HEK293 (cell line): ENCODE results near the gene DMPK.

Experiments used
- CTCF ChIA-PET: fragments of 350-600 bp; formaldehyde crosslinking; extraction: SDS; loops from one replicate; lab custom pipeline; 2021; ENCODE audit warnings: antibody characterized with exemption; lab: Yijun Ruan, JAX
- POLR2A ChIA-PET: fragments of 300-600 bp; formaldehyde crosslinking; extraction: SDS; loops from one replicate; lab custom pipeline; 2020; ENCODE audit warnings: antibody characterized with exemption, inconsistent platforms; lab: Yijun Ruan, JAX
- H3K27ac ChIP-seq: fragments of 200-500 bp; sonication (Bioruptor generic); 2 replicates; pipeline ENCODE4 v1.5.1; 2014; ENCODE audit warnings: low read depth, low read length, control low read depth, inconsistent platforms; ENCODE audit errors: extremely low read depth
- H3K36me3 ChIP-seq, 2 experiments: fragments of 200-500 bp in 1 of 2; sonication (Bioruptor generic) in 1 of 2; 1 replicate in 1 of 2; 2 replicates in 1 of 2; pipeline ENCODE4 v1.5.1; 2014 to 2017; ENCODE audit warnings: inconsistent platforms in 2 of 2, low read length in 2 of 2; ENCODE audit not compliant: control insufficient read depth in 2 of 2, insufficient read depth in 1 of 2
- H3K4me1 ChIP-seq: fragments of 200-500 bp; sonication (Bioruptor generic); 2 replicates; pipeline ENCODE4 v1.5.1; 2014; ENCODE audit warnings: mild to moderate bottlenecking, low read length, inconsistent platforms; ENCODE audit not compliant: control insufficient read depth, insufficient read depth
- H3K4me3 ChIP-seq: 2 replicates; pipeline ENCODE4 v1.5.1; 2011; ENCODE audit warnings: low read depth, mild to moderate bottlenecking, control low read depth, low read length, moderate library complexity
- H3K9me3 ChIP-seq: fragments of 200-500 bp; sonication (Bioruptor generic); 2 replicates; pipeline ENCODE4 v1.5.1; 2014; ENCODE audit warnings: low read depth, low read length, inconsistent platforms; ENCODE audit not compliant: control insufficient read depth, insufficient read depth
- AEBP2 ChIP-seq: fragments of 450-650 bp; formaldehyde crosslinking; IDR thresholded peaks from 2 replicates; pipeline ENCODE4 v1.5.1; 2016; ENCODE audit warnings: missing biosample characterization, missing genetic modification characterization, borderline replicate concordance
- KLF16 ChIP-seq: fragments of 450-650 bp; formaldehyde crosslinking; IDR thresholded peaks from 2 replicates; pipeline ENCODE4 v1.5.1; 2017; ENCODE audit warnings: missing biosample characterization, missing genetic modification characterization
- MEIS1 ChIP-seq: sonication (generic); formaldehyde crosslinking; IDR thresholded peaks from 2 replicates; pipeline ENCODE4 v1.8.1; 2022; ENCODE audit warnings: missing genetic modification reagents, mild to moderate bottlenecking, borderline replicate concordance
- TCF7L2 ChIP-seq: IDR thresholded peaks from 2 replicates; pipeline ENCODE4 v1.6.1; 2011; ENCODE audit warnings: low read depth, mild to moderate bottlenecking, inconsistent platforms, low read length, moderate library complexity, borderline replicate concordance
- WT1 ChIP-seq: fragments of 450-650 bp; formaldehyde crosslinking; IDR thresholded peaks from 2 replicates; pipeline ENCODE4 v1.5.1; 2016; ENCODE audit warnings: missing biosample characterization, missing genetic modification characterization
- ZFHX2 ChIP-seq: fragments of 450-650 bp; formaldehyde crosslinking; conservative IDR thresholded peaks from 2 replicates; pipeline ENCODE4 v1.5.1; 2016; ENCODE audit warnings: missing biosample characterization, missing genetic modification characterization
- ZIC2 ChIP-seq: fragments of 450-650 bp; formaldehyde crosslinking; IDR thresholded peaks from 2 replicates; pipeline ENCODE4 v1.5.1; 2016; ENCODE audit warnings: missing biosample characterization, missing genetic modification characterization
- ZNF114 ChIP-seq: fragments of 450-650 bp; formaldehyde crosslinking; IDR thresholded peaks from 2 replicates; pipeline ENCODE4 v1.5.0; 2017; ENCODE audit warnings: missing biosample characterization, missing genetic modification characterization
- ZNF140 ChIP-seq: fragments of 450-650 bp; formaldehyde crosslinking; IDR thresholded peaks from 2 replicates; pipeline ENCODE4 v1.5.1; 2016; ENCODE audit warnings: missing biosample characterization, missing genetic modification characterization
- ZNF146 ChIP-seq: fragments of 450-650 bp; formaldehyde crosslinking; IDR thresholded peaks from 2 replicates; pipeline ENCODE4 v1.5.1; 2016; ENCODE audit warnings: missing biosample characterization, missing genetic modification characterization
- ZNF18 ChIP-seq: fragments of 450-650 bp; formaldehyde crosslinking; IDR thresholded peaks from 2 replicates; pipeline ENCODE4 v1.5.1; 2016; ENCODE audit warnings: missing biosample characterization, missing genetic modification characterization
- ZNF274 ChIP-seq, 2 experiments: fragments of 200-500 bp in 1 of 2; fragments of 450-650 bp in 1 of 2; sonication (Bioruptor generic) in 1 of 2; formaldehyde crosslinking in 1 of 2; IDR thresholded peaks; 2 replicates each; pipeline versions ENCODE4 v1.5.1 to v1.6.1; 2014 to 2016; ENCODE audit warnings: borderline replicate concordance in 1 of 2, inconsistent platforms in 1 of 2, low read length in 1 of 2, missing biosample characterization in 1 of 2, missing genetic modification characterization in 1 of 2
- ZNF280C ChIP-seq: fragments of 450-650 bp; formaldehyde crosslinking; IDR thresholded peaks from 2 replicates; pipeline ENCODE4 v1.5.1; 2016; ENCODE audit warnings: missing biosample characterization, missing genetic modification characterization
- ZNF292 ChIP-seq: fragments of 450-650 bp; formaldehyde crosslinking; IDR thresholded peaks from 2 replicates; pipeline ENCODE4 v1.5.1; 2016; ENCODE audit warnings: low read depth, missing biosample characterization, missing genetic modification characterization, borderline replicate concordance
- ZNF391 ChIP-seq: fragments of 450-650 bp; formaldehyde crosslinking; IDR thresholded peaks from 2 replicates; pipeline ENCODE4 v1.5.1; 2016; ENCODE audit warnings: low read depth, missing biosample characterization, missing genetic modification characterization, borderline replicate concordance
- ZNF404 ChIP-seq: fragments of 450-650 bp; formaldehyde crosslinking; IDR thresholded peaks from 2 replicates; pipeline ENCODE4 v1.5.1; 2017; ENCODE audit warnings: missing biosample characterization, missing genetic modification characterization
- ZNF416 ChIP-seq: fragments of 450-650 bp; formaldehyde crosslinking; IDR thresholded peaks from 2 replicates; pipeline ENCODE4 v1.5.1; 2016; ENCODE audit warnings: missing biosample characterization, missing genetic modification characterization
- ZNF426 ChIP-seq: fragments of 450-650 bp; formaldehyde crosslinking; IDR thresholded peaks from 2 replicates; pipeline ENCODE4 v1.5.1; 2017; ENCODE audit warnings: missing biosample characterization, missing genetic modification characterization, mild to moderate bottlenecking, inconsistent platforms, moderate library complexity
- ZNF48 ChIP-seq: fragments of 450-650 bp; formaldehyde crosslinking; IDR thresholded peaks from 2 replicates; pipeline ENCODE4 v1.5.1; 2016; ENCODE audit warnings: missing biosample characterization, missing genetic modification characterization
- ZNF555 ChIP-seq: fragments of 450-650 bp; formaldehyde crosslinking; conservative IDR thresholded peaks from 2 replicates; pipeline ENCODE4 v1.5.1; 2017; ENCODE audit warnings: missing biosample characterization, mild to moderate bottlenecking, missing genetic modification characterization, inconsistent platforms
- ZNF610 ChIP-seq: fragments of 450-650 bp; formaldehyde crosslinking; IDR thresholded peaks from 2 replicates; pipeline ENCODE4 v1.5.1; 2016; ENCODE audit warnings: missing biosample characterization, missing genetic modification characterization, borderline replicate concordance
- ZNF621 ChIP-seq: fragments of 450-650 bp; formaldehyde crosslinking; IDR thresholded peaks from 2 replicates; pipeline ENCODE4 v1.5.1; 2017; ENCODE audit warnings: missing biosample characterization, missing genetic modification characterization
- ZNF623 ChIP-seq: fragments of 450-650 bp; formaldehyde crosslinking; IDR thresholded peaks from 2 replicates; pipeline ENCODE4 v1.5.1; 2016; ENCODE audit warnings: missing biosample characterization, missing genetic modification characterization
- ZNF624 ChIP-seq: fragments of 450-650 bp; formaldehyde crosslinking; IDR thresholded peaks from 2 replicates; pipeline ENCODE4 v1.5.1; 2017; ENCODE audit warnings: missing biosample characterization, missing genetic modification characterization
- ZNF692 ChIP-seq: fragments of 450-650 bp; formaldehyde crosslinking; IDR thresholded peaks from 2 replicates; pipeline ENCODE4 v1.5.1; 2016; ENCODE audit warnings: missing biosample characterization, missing genetic modification characterization
- ZNF785 ChIP-seq: fragments of 450-650 bp; formaldehyde crosslinking; IDR thresholded peaks from 2 replicates; pipeline ENCODE4 v1.5.1; 2016; ENCODE audit warnings: missing biosample characterization, missing genetic modification characterization
- ZSCAN30 ChIP-seq: fragments of 450-650 bp; IDR thresholded peaks from 2 replicates; pipeline ENCODE4 v1.5.1; 2018; ENCODE audit warnings: missing biosample characterization, mild to moderate bottlenecking, missing genetic modification characterization, moderate library complexity
- TF ChIP-seq, protein P1 (sequence below): fragments of 450-650 bp; formaldehyde crosslinking; IDR thresholded peaks from 2 replicates; pipeline ENCODE4 v1.5.1; 2017; ENCODE audit warnings: missing biosample characterization, missing genetic modification characterization

DMPK gene

DNA sequence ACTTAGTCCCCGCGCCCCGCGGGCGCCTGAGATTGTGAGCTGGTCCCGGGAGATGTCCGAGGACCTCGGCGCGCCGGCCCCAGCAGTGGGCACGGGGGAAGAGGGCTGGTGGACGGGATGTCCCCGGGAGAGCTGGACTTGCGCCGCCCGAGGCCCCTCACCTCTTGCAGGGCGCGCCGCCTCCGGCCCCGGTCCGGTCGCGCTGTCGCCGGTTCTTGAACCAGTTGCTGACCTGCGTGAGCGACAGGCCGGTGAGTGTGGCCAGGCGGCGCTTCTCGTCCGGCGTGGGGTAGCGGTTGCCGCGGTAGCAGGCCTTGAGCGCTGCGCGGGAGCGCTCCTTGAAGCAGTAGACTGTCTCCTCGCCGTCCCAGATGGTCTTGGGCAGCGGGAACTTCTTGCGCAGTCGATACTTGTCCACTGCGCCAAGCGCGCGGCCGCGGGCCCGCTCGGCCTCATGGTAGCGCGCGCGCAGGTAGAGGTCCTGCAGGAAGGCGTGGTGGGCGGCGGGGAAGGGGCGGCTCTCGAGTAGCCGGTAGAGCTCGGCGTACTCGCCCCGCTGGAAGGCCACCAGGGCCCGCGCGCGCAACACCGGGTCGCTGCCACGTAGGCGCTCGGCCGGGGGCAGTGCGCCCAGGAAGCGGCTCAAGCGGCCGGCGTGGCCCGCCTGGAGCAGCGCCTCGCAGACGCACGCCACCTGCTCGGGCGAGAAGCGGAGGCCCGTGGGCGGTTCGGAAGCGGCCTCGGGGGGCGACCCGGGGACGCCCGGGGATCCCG, 14.2 kb downstream of the DMPK start:
- Histone ChIP-seq H3K4me3 (peak overlapping the region; percentile 70), H3K36me3 (peaks cover 0 to 16% of the 10 kb centered on the region in 2 experiments; a peak in 2 of 3 replicates), H3K4me1 (peaks cover 25% of the 10 kb centered on the region), H3K27ac (peak overlapping the region; percentile 98), H3K9me3 (no peaks in the 10 kb centered on the region)
- ChIA-PET CTCF (interaction anchor here (0.5 to 2.8 kb wide), 12 partner anchors 11 to 118 kb away, joined by 3 to 61 read pairs (median 6); partner anchors contain the start of genes FBXO46, QPCTL and SNRPD2), POLR2A (interaction anchor here (1.0 to 7.2 kb wide), 20 partner anchors 11 to 253 kb away, joined by 3 to 133 read pairs (median 12); partner anchors contain the start of genes DMWD, FBXO46, FOXA3 and OPA3)
- no peak for TF ChIP-seq ZNF280C (tag by site-specific recombination)
- no peak for TF ChIP-seq ZNF48 (tag by site-specific recombination)
- no peak; the same call in 1 of the 2 replicates for TF ChIP-seq ZNF146
- TF ChIP-seq ZNF623 (tag by site-specific recombination): no peak
- no peak for TF ChIP-seq TCF7L2
- TF ChIP-seq ZNF18 (tag by site-specific recombination): no peak
- no peak for TF ChIP-seq ZNF610 (tag by site-specific recombination)
- no peak for TF ChIP-seq ZNF114
- no peak for TF ChIP-seq MEIS1
- TF ChIP-seq AEBP2 (tag by site-specific recombination): no peak
- TF ChIP-seq ZNF274 (IDR thresholded peaks at IDR 0.05; ENCODE audit: low read length): no peak
- TF ChIP-seq ZNF274 (tag by site-specific recombination; IDR thresholded peaks at IDR 0.05; ENCODE audit: borderline replicate concordance): no peak
- TF ChIP-seq ZNF404 (tag by site-specific recombination): no peak
- no peak for TF ChIP-seq ZNF785 (tag by site-specific recombination)
- TF ChIP-seq ZFHX2 (tag by site-specific recombination): peak; percentile 57
- no peak for TF ChIP-seq WT1 (tag by site-specific recombination)
- TF ChIP-seq ZNF416 (tag by site-specific recombination): no peak
- no peak for TF ChIP-seq ZNF555 (tag by site-specific recombination)
- TF ChIP-seq ZIC2 (tag by site-specific recombination): no peak
- TF ChIP-seq ZNF621 (tag by site-specific recombination): no peak
- TF ChIP-seq, protein P1, sequence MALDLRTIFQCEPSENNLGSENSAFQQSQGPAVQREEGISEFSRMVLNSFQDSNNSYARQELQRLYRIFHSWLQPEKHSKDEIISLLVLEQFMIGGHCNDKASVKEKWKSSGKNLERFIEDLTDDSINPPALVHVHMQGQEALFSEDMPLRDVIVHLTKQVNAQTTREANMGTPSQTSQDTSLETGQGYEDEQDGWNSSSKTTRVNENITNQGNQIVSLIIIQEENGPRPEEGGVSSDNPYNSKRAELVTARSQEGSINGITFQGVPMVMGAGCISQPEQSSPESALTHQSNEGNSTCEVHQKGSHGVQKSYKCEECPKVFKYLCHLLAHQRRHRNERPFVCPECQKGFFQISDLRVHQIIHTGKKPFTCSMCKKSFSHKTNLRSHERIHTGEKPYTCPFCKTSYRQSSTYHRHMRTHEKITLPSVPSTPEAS (tag by site-specific recombination): no peak
- TF ChIP-seq ZNF692: peak; percentile 34
- TF ChIP-seq ZNF140 (tag by site-specific recombination): no peak
- TF ChIP-seq ZNF292: no peak
- TF ChIP-seq ZNF624 (tag by site-specific recombination): no peak
- no peak for TF ChIP-seq ZNF426 (tag by site-specific recombination)
- TF ChIP-seq KLF16: peak; percentile 23; the same call in 1 of the 2 replicates
- TF ChIP-seq ZSCAN30 (tag by site-specific recombination): no peak
- TF ChIP-seq ZNF391 (tag by site-specific recombination): no peak
